NCI-H2029 treated with DMSO at 0.1 percent for 48 hours (cell line): ENCODE measurements around the gene TMEM88.

Source experiments
- DNase-seq: peaks from one replicate; lab custom pipeline; 2025; lab: John Stamatoyannopoulos, UW

TMEM88 gene

DNA sequence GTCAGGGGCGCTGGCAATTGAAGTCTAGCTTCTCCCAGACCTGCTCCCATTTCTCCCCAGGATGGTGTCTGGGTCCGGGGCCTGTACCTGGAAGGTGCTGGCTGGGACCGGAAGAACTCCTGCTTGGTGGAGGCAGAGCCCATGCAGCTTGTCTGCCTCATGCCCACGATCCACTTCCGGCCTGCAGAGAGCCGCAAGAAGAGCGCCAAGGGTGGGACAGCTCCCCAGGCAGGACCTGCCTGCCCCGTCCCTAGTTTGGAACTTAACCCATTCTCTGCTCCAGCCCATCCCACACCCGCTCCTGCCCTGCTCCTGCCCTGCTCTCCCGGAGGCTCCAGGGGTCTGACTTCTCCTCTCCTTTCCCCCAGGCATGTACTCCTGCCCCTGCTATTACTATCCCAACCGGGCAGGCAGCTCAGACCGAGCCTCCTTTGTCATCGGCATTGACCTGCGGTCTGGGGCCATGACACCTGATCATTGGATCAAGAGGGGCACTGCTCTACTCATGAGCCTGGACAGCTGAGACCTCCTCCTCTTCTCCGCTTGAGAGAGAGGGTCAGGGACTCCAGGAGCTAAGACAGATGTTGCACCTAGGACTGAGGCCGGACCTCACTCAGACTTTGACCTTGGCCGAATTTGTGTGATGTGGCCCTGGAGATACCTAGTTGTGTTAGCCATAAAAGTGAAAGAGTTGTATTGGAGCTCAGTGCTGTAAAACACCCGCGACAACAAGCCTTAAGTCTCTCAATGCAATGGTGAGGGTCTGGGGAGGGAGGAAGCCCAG lies 21.7 kb upstream of the TMEM88 start:
- DNase-seq = no peak

DNA sequence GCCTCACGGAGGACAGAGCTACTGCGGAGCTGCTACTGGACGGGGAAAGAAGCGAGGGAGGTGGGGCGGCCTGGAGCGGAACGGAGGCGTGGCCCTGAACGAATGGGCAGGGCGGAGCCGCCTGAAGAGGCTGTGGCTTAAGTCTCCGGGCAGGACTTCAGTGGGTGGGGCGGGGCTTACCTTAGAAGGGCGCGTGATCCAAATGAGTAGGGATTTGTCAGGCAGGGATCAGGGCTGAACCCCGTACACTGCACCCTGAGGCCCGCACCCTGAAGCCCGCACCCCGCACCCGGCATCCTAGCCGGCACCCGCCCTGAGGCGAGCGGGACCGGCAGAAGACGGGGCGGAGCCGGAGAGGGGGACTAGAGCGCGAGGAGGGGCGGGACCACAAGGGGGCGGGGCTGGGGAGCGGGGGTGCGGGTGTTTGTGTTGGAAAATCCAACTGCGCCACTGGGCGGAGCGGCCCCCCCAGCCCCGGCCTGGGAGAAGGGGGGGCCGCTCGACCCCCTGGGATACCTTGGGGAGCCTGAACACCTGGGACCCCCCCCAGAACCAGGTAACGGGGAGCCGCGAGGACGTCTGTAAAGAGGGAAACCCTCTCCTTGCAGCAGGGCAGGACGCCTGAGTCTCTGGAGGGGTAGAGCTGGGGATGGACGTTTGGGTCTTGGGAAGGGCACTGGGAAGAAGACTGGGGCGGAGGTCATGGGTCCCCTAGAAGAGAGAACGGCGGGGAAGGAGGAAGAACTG lies 20.9 kb upstream of the TMEM88 start, which contains the start of gene KDM6B:
TSS of gene KDM6B (plus strand) at position 423 of the 747 bp plus-strand sequence. CDS start 11,338 bp downstream, outside the sequence.
- DNase-seq = peak; percentile 44

DNA sequence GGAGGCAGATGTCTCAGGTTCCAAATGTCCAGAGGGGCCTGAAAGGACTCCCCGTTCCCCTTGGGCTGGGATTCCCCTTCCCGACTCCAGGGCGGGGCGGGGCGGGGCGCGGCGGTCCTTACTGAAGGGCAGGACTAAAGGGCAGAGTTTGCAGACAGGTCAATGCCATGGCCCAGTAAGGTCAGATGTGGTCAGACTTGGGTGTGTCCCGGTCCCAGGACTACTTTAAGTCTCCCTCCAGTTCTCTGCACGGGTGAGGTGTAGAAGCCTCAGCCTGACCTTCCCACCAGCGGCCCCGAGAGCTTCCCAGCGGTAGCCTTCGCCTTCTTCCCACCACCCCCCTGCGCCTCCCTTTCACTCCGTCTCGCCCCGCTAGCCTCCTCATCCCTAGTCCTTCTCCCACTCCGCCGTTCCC lies 20.3 kb upstream of the TMEM88 start:
- no peak for DNase-seq

GRCh38 chr17:7834957-7835813 lies 19.7 kb upstream of the TMEM88 start:
- DNase-seq = peak; percentile 78

DNA sequence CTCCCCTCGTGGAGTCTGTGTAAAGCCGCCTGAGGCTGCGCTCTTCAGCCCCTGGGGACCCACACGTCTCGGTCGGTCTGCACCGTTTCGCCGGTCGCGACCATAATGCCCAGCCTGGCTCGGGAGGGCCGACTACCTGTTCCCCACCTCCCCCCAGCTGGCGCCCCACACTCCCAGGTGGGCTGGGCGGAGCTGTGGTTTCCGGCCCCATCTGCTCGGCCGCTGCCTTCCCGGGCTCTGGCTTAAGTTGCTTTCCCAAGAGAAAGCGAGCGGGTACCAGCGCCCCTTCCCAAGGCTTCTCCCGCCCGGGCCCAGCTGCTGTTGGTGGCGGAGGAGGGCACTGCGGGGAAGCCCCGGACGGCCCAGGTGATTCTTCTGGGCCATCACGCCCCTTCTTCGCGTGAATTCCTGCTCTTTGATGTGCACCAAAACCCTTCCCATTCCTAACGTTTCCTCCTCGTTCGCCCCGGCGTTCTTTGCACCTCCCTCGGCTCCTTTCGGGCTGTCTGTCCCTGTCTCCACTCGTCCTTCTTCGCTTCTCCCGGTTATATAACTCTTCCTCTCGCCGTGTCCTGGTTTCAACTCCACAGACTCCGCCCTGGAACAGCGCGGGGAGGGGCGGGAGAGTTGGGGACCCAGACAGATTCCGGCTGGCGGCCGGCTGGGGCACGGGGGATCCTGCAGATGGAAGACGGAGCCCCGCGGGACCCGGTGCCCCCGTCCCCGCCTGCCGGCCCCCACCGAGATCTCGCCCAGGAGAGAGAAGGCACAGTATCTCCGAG lies 18.9 kb upstream of the TMEM88 start:
- DNase-seq = peak; percentile 15

DNA sequence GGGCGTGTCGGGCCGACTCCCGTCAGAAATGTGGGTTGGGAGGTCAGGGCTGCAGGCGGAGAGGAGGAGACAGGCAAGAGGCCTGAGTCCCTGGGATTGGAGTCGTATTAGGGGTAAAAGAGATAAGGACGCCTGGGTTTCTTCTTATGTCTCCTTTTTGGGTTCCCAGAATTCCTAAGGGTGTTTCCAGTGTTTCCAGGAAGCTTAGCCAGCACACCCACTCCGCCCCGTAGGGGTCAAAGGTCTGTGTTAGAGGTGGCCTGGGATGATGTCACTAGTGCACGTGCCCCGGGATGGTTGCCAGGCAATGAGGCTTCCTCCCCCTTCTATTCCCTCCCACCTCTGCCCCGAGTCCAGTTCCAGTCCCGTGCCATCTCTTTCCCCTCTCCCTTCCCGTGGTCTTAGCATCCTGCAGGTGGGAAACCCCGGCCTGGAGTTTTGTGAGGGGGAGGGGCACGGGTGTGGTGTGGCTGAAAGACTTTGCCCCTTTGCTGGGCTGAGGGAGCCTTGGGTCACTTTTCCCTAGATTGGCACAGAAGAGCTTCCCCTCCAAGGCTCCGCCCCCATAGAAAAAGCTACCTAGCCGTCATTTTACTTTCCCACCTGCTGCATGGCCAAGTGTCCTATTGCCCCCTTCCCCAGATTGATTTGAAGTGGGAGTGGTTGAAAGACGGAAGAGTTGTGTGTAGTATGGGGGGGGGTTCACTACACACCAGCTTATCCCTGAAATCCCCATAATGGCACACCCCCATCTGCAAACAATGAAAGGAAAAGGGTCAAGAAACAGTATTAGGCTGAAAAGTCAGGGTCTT lies 18.1 kb upstream of the TMEM88 start:
- DNase-seq = peak; percentile 88

- DNase-seq = no peak
These were observed 17.3 kb upstream of the TMEM88 start for GRCh38 chr17:7837408-7838088.

DNA sequence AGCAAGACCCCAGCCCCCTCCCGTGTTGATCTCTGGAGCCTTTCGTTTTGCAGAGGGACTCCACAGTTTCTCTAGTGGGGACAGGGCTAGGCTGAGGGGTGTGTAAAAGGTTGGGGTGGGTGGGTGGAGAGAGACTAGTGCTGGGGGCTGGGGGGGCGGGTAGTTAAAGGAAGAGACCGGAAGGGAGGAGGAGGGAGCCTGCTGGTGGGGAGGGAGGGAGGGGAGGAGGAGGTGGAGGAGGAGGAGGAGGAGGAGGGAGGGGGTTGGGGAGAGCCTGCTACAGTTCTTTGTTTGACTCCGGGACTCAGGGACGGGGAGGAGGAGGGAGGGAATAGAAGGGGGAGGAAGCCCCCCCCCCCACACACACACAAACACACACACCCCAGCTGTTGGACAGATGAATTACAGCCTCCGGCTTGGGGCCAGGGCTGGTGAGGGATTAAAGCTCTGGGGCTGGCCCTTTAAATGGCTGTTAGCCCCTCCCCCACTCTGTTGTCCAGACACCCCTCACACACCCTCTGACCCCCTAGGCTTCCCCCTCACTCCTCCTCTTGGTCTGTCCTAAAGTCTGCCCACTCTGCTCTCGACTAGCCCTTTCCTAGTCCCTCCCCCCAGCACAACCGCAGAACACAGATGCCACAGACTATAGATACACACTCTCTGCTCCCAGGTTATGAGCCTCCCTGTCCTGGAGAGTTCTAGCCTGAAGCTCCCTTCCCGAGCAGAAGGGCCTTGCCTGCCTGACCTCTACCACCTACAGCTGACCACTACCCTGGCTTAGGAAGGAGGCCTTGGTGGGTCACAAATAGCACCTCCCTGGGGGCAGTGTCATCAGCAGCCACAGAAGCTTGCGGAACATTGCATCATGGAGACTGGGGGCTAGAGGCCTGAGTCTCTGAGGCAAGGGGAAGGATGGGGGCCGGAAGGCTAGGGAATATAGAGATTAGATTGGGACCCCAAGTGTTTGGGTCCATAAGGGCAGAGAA lies 16.5 kb upstream of the TMEM88 start:
- no peak for DNase-seq

- no peak for DNase-seq
These were observed 15.5 kb upstream of the TMEM88 start for GRCh38 chr17:7839190-7839875.

GRCh38 chr17:7839876-7840261 lies 15.0 kb upstream of the TMEM88 start:
- no peak for DNase-seq

- DNase-seq = no peak
These were observed 14.4 kb upstream of the TMEM88 start for GRCh38 chr17:7840441-7840840.

DNA sequence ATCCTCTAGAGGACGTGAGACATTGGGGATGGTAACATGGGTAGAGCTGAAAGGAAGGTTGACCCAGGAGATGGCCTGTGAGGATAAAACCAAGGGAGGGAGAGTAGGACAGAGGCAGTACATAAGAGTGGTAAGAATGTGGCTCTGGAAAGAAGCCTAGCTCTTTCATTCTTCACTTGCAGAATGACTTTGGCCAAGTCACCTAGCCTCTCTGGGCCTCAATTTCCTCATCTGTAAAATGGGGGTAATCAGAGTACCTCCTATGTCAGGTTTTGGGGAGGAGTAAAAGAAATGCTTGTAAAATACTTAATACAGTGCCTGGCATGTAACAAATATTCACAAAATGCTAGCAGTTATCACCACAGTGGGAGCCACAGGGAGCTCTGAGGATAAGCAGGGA lies 14.0 kb upstream of the TMEM88 start:
- DNase-seq = no peak

DNA sequence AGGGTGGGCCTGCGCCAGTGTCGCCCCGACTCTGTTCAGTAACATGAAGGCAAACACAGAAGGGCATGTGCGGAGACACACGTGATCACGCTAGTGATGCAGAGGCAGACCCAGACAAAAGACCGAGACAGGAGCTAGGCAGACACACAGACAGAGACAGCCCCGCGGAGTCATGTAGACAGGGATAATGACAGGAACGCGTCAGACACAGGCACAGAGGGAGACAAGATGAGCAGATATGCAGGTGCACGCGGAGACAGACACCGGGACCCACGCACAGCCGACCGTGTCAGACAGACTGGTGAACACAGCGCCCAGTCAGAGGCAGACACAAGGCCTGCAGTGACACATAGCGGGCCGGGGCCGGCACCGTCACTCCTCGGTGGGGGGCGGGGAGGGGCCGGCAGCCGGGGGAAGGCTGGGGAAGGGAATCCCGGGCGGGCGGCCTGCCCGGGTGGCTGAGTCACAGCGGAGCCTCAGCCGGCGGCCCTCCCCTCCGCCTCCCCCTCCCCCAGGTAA lies 13.4 kb upstream of the TMEM88 start:
- DNase-seq = peak; percentile 25

- DNase-seq = peak; percentile 12
These were observed 12.9 kb upstream of the TMEM88 start for GRCh38 chr17:7841915-7842379.

GRCh38 chr17:7842380-7843256 lies 12.2 kb upstream of the TMEM88 start:
- DNase-seq = no peak

DNA sequence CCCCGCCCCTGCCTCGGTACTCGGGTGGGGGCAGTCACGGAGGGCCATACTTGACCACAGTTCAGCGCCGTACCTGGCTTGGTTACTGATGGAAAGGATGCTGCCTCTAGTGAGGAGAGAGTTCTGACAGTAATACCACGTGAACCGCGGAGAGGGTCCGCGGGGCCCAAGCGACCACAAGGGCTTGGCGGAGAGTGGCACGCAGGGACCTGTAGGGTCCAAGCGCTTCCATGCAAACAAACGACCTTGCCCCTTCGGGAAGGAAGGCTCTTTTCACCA lies 11.7 kb upstream of the TMEM88 start:
- no peak for DNase-seq
